Type B pancreatic cell (in vitro differentiated cells): ENCODE measurements around the gene PROK1. TPM values are rescaled to one million over a fixed set of nuclear protein-coding genes. Genes with fewer than 3 reads are reported as not detected.

Experiments used
- DNase-seq: peaks from one replicate; pipeline ENCODE4 v3.0.0; 2021; ENCODE audit warnings: mixed read lengths; ENCODE audit not compliant: unreplicated experiment; ENCODE audit errors: extremely low spot score
- H3K27ac Mint-ChIP-seq: 2 replicates; pipeline ENCODE4 v1.8.0; 2021; ENCODE audit warnings: mild to moderate bottlenecking, mixed read lengths
- H3K27me3 Mint-ChIP-seq: 2 replicates; pipeline ENCODE4 v1.8.0; 2021; ENCODE audit warnings: mixed read lengths
- H3K36me3 Mint-ChIP-seq: 2 replicates; pipeline ENCODE4 v1.8.0; 2021; ENCODE audit warnings: mixed read lengths
- H3K4me1 Mint-ChIP-seq: one replicate; pipeline ENCODE4 v1.8.0; 2021; ENCODE audit warnings: mixed read lengths; ENCODE audit not compliant: unreplicated experiment
- H3K4me3 Mint-ChIP-seq: 2 replicates; pipeline ENCODE4 v1.8.0; 2021; ENCODE audit warnings: mild to moderate bottlenecking, mixed read lengths
- H3K9me3 Mint-ChIP-seq: 2 replicates; pipeline ENCODE4 v1.8.0; 2021; ENCODE audit warnings: mixed read lengths
- CTCF ChIP-seq: fragments of 200-600 bp; sonication (generic); conservative IDR thresholded peaks from 2 replicates; pipeline ENCODE4 v1.5.0; 2021; ENCODE audit warnings: antibody characterized with exemption, mild to moderate bottlenecking
- total RNA-seq: library from RNA; stranded (reverse); gene quantifications from 2 replicates; pipeline ENCODE4 v1.2.1, GENCODE V29; 2021; ENCODE audit warnings: low replicate concordance

Gene PROK1
- total RNA-seq, 1 donor from 2014 or later = 0.29 TPM

DNA sequence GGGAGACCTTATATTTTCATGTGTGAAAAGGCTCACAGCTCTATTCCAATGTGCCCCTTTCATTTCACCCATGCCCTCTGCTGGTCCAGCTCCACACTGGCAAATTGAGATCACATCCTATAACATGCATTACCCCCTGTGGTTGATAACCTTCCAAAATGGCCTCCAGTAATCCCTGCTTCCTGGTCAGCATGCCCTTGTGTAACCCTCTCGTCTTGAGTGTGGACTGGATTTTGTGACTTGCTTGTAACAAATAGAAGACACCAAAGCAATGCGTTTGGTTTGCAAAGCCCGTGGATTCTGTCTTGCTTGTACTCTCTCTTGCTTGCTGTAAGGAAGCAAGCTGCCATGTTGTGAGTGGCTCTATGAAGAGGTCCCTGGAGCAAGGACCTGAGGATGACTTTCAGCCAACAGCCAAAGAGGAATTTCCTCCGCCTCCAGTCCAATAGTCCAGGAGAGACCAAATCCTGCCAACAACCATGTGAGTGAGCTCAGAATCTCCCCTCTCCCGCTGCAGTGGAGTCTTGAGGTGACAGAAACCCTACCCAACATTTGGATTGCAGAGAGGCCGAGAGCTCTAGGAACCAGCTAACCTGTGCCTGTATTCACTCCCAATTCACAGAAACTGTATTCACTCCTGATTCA lies 50.7 kb downstream of the PROK1 start:
- Mint-ChIP-seq H3K27ac (no peak overlapping the region), H3K27me3 (peaks cover 17% of the 10 kb centered on the region), H3K36me3 (no peaks in the 10 kb centered on the region), H3K9me3 (no peaks in the 10 kb centered on the region), H3K4me3 (no peak overlapping the region), H3K4me1 (no peaks in the 10 kb centered on the region)
- TF ChIP-seq CTCF = no peak
- DNase-seq = no peak

DNA sequence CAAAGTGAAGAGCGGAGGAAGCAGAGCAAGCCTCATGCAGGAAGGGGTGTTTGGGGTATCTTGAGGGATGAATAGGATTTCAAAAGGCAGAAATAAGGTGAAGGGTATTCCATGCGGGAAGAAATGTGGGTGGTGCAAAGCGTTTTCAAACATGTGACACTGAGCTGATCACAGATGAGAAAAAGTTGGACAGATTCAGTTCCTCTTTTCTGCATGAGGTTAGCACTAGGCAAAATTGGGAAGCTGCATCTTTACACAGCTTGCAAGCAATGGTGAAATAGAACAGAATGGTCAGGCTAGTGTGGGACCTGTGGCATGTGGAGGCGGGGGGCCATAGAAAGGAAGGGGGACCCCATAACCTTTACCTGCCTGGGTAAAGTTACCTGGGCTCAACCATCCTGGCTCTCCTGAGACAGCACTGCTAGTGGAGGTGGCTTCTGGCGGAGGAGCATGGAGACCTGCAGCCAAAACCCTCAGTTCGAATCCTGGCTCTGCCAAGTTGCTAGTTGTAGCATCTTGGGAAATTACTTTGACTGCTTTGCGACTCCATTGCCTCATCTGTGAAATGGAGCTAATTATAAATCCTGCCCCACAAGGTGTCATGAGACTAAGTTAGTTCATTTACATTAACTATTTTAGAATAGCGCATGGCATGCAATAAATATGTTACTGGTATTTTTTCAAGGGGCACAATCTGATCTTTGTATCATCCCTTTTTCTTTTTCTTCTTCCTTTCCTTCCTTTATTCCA lies 51.6 kb downstream of the PROK1 start:
- peaks cover 17% of the 10 kb centered on the region for H3K27me3 Mint-ChIP-seq
- H3K9me3 Mint-ChIP-seq = no peaks in the 10 kb centered on the region
- no peak for DNase-seq
- H3K4me1 Mint-ChIP-seq = peaks cover under 1% of the 10 kb centered on the region
- H3K36me3 Mint-ChIP-seq = no peaks in the 10 kb centered on the region
- no peak for TF ChIP-seq CTCF
- no peak overlapping the region for H3K27ac Mint-ChIP-seq
- H3K4me3 Mint-ChIP-seq = no peak overlapping the region

DNA sequence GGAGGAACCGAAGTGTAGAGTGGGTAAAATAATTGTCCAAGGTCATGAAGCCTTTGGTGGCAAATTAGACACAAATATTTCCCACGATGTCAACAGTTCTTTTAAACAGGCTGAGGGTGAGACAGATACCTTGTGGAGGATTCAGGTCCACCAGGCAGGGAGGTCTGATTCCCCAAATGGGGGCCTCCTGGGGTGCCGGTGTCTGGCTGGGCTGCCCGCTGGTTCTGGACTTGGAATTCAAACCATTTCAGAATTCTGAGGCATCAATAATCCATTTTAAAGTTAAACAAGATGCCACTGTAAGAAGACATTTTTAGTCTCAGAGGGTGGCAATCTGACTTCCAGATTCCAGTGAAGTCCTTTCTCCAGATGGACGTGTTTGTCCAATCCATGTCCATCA lies 52.5 kb downstream of the PROK1 start:
- H3K9me3 Mint-ChIP-seq = no peaks in the 10 kb centered on the region
- DNase-seq = no peak
- H3K4me1 Mint-ChIP-seq = peaks cover 6% of the 10 kb centered on the region
- no peak overlapping the region for H3K4me3 Mint-ChIP-seq
- peaks cover 17% of the 10 kb centered on the region for H3K27me3 Mint-ChIP-seq
- H3K27ac Mint-ChIP-seq = no peak overlapping the region
- H3K36me3 Mint-ChIP-seq = no peaks in the 10 kb centered on the region
- no peak for TF ChIP-seq CTCF

DNA sequence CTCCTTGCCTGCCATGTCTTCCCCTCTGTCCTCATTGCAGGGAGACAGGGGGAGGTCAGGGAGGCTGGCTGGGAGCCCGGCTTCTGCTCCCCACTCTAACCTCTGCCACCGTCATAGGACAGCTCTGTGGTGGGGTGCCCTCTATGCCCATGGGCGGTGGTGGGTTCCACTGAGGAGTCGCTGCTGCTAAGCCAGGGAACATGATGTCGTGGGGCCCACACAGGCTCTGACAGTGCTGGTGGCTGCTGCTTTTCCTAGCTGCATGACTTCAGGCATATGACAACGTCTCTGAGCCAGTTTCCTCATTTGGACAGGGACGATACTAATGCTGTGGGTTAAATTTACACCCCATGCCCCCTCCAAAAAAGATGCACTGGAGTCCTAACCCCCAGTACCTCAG lies 53.3 kb downstream of the PROK1 start:
- Mint-ChIP-seq H3K27me3 (peaks cover 17% of the 10 kb centered on the region), H3K9me3 (no peaks in the 10 kb centered on the region), H3K4me1 (peaks cover 6% of the 10 kb centered on the region), H3K27ac (no peak overlapping the region), H3K36me3 (no peaks in the 10 kb centered on the region), H3K4me3 (no peak overlapping the region)
- DNase-seq = no peak
- TF ChIP-seq CTCF = no peak

DNA sequence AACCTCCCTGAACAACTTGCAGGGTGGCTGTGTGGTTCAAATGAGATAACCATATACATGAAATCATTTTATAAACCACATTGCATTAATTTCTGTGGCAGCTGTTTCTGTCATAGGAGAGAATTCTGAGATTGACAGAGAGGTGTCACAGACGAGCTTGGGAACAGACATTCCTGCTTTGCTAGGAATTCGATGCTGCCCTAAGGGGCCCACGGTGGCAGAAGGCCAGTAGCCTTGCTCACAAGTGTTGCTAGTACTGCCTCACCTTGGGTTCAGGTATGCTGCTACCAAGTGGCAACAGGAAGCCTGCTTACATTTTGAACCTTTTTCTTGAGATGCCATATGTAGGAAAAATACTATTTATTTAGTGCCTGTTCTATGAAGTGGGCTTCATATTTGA lies 54.6 kb downstream of the PROK1 start:
- no peak for DNase-seq
- Mint-ChIP-seq H3K36me3 (no peaks in the 10 kb centered on the region), H3K9me3 (no peaks in the 10 kb centered on the region), H3K27me3 (peaks cover 13% of the 10 kb centered on the region), H3K4me1 (peaks cover 6% of the 10 kb centered on the region), H3K4me3 (no peak overlapping the region), H3K27ac (no peak overlapping the region)
- TF ChIP-seq CTCF = no peak
